GM23338 (cell line): Measurements from ENCODE around the gene BTBD9. TPM values are rescaled to one million over a fixed set of nuclear protein-coding genes. Genes with fewer than 3 reads are reported as not detected.

ENCODE experiments used
- ATAC-seq: fragments of 200-7000 bp; cut with Tn5 transposase; 3 replicates; pipeline ENCODE4 v1.9.1; 2020
- DNase-seq: peaks from one replicate; pipeline ENCODE4 v3.0.0-alpha.2; 2015; ENCODE audit warnings: low spot score
- H2AFZ ChIP-seq: fragments of 200-600 bp; sonication (generic); 2 replicates; pipeline ENCODE4 v1.8.0; 2016; ENCODE audit warnings: antibody characterized with exemption, mild to moderate bottlenecking, moderate library complexity
- H3F3A ChIP-seq: fragments of 200-600 bp; sonication (generic); replicated peaks from 2 replicates; pipeline ENCODE4 v1.8.0; 2017; ENCODE audit warnings: antibody characterized with exemption, mixed run types, low read depth
- H3K27ac ChIP-seq: fragments of 200-600 bp; sonication (generic); 2 replicates; pipeline ENCODE4 v1.6.1; 2016; ENCODE audit warnings: low read depth
- H3K27me3 ChIP-seq: fragments of 200-600 bp; sonication (generic); 2 replicates; pipeline ENCODE4 v1.8.0; 2016; ENCODE audit warnings: mild to moderate bottlenecking, mixed run types, moderate library complexity; ENCODE audit not compliant: insufficient read depth
- H3K36me3 ChIP-seq: fragments of 200-600 bp; sonication (generic); 2 replicates; pipeline ENCODE4 v1.8.0; 2016; ENCODE audit warnings: mild to moderate bottlenecking; ENCODE audit not compliant: insufficient read depth
- H3K4me1 ChIP-seq: fragments of 200-600 bp; sonication (generic); 2 replicates; pipeline ENCODE4 v1.8.0; 2016; ENCODE audit warnings: mild to moderate bottlenecking, moderate library complexity; ENCODE audit not compliant: insufficient read depth
- H3K4me2 ChIP-seq: fragments of 200-600 bp; sonication (generic); 2 replicates; pipeline ENCODE4 v1.7.1; 2017; ENCODE audit warnings: mixed run types
- H3K4me3 ChIP-seq: fragments of 200-600 bp; sonication (generic); 2 replicates; pipeline ENCODE4 v1.6.1; 2016; ENCODE audit warnings: mixed run types
- H3K79me2 ChIP-seq: fragments of 200-600 bp; sonication (generic); replicated peaks from 2 replicates; pipeline ENCODE4 v1.8.0; 2017; ENCODE audit warnings: mild to moderate bottlenecking; ENCODE audit not compliant: insufficient read depth
- H3K9me2 ChIP-seq: fragments of 200-600 bp; sonication (generic); 2 replicates; pipeline ENCODE4 v1.8.0; 2017; ENCODE audit not compliant: insufficient read depth
- H4K20me1 ChIP-seq: fragments of 200-600 bp; sonication (generic); replicated peaks from 2 replicates; pipeline ENCODE4 v1.8.0; 2017; ENCODE audit warnings: mild to moderate bottlenecking; ENCODE audit not compliant: insufficient read depth
- H3K27ac Mint-ChIP-seq: 2 replicates; pipeline ENCODE4 v1.8.0; 2020; ENCODE audit warnings: inconsistent platforms, mild to moderate bottlenecking, moderate library complexity, mixed read lengths
- H3K27me3 Mint-ChIP-seq: 3 replicates; pipeline ENCODE4 v1.8.0; 2022; ENCODE audit warnings: low read depth, mild to moderate bottlenecking, moderate library complexity, mixed read lengths, inconsistent platforms; ENCODE audit not compliant: insufficient read depth, poor library complexity
- H3K36me3 Mint-ChIP-seq: 3 replicates; pipeline ENCODE4 v1.8.0; 2021; ENCODE audit warnings: low read depth, mild to moderate bottlenecking, inconsistent platforms, moderate library complexity, mixed read lengths
- H3K4me1 Mint-ChIP-seq: 3 replicates; pipeline ENCODE4 v1.8.0; 2020; ENCODE audit warnings: mild to moderate bottlenecking, inconsistent platforms, mixed read lengths
- H3K4me3 Mint-ChIP-seq: 3 replicates; pipeline ENCODE4 v1.8.0; 2021; ENCODE audit warnings: moderate library complexity, mild to moderate bottlenecking, inconsistent platforms, mixed read lengths
- H3K9me3 Mint-ChIP-seq: 3 replicates; pipeline ENCODE4 v1.8.0; 2020; ENCODE audit warnings: moderate library complexity, mild to moderate bottlenecking, inconsistent platforms, mixed read lengths
- EZH2 ChIP-seq: fragments of 200-600 bp; sonication (generic); IDR thresholded peaks from one replicate; pipeline ENCODE4 v1.8.0; 2017; ENCODE audit warnings: antibody characterized with exemption, mild to moderate bottlenecking, low read depth; ENCODE audit not compliant: unreplicated experiment
- EZH2phosphoT487 ChIP-seq: fragments of 200-600 bp; sonication (generic); IDR thresholded peaks from one replicate; pipeline ENCODE4 v1.8.1; 2018; ENCODE audit warnings: antibody characterized with exemption; ENCODE audit not compliant: unreplicated experiment
- JUNB ChIP-seq: IDR thresholded peaks from one replicate; pipeline ENCODE4 v1.6.1; 2016; ENCODE audit warnings: antibody characterized with exemption; ENCODE audit not compliant: unreplicated experiment
- STAT1 ChIP-seq: IDR thresholded peaks from one replicate; pipeline ENCODE4 v1.6.1; 2016; ENCODE audit warnings: antibody characterized with exemption; ENCODE audit not compliant: unreplicated experiment
- ZNF114 ChIP-seq: fragments of 250-450 bp; sonication (Bioruptor Pico); IDR thresholded peaks from 2 replicates; pipeline ENCODE4 v1.5.0; 2020; ENCODE audit warnings: mild to moderate bottlenecking, moderate library complexity
- polyA plus RNA-seq: library from polyadenylated mRNA; unstranded; fragments of >200 nt; fragmentation: Nextera tagmentation; extraction: Ambion mirVana; gene quantifications from 2 replicates; pipeline ENCODE4 v1.2.1, GENCODE V29; 2016
- total RNA-seq: library from RNA; depleted of rRNA; stranded (reverse); fragments of >200 nt; shearing (Covaris generic); gene quantifications from 2 replicates; pipeline ENCODE4 v1.2.3, GENCODE V29; 2014
- TF ChIP-seq, protein P1 (sequence below): IDR thresholded peaks from one replicate; pipeline ENCODE4 v1.6.1; 2018; ENCODE audit warnings: antibody characterized with exemption; ENCODE audit not compliant: unreplicated experiment
- TF ChIP-seq, protein P2 (sequence below): IDR thresholded peaks from 2 replicates; pipeline ENCODE4 v1.6.1; 2016; ENCODE audit warnings: antibody characterized with exemption
- TF ChIP-seq, protein P3 (sequence below), 2 experiments: fragments of 200-600 bp in 1 of 2; sonication (generic) in 1 of 2; conservative IDR thresholded peaks; 2 replicates each; pipeline versions ENCODE4 v1.5.1 to v1.6.1; 2016 to 2017; ENCODE audit warnings: antibody characterized with exemption in 2 of 2, low read depth in 2 of 2, mild to moderate bottlenecking in 2 of 2, moderate library complexity in 1 of 2

BTBD9 gene
- total and polyA plus RNA-seq, 2 experiments from 2014 or later, result 4.2 to 5.3 TPM

DNA sequence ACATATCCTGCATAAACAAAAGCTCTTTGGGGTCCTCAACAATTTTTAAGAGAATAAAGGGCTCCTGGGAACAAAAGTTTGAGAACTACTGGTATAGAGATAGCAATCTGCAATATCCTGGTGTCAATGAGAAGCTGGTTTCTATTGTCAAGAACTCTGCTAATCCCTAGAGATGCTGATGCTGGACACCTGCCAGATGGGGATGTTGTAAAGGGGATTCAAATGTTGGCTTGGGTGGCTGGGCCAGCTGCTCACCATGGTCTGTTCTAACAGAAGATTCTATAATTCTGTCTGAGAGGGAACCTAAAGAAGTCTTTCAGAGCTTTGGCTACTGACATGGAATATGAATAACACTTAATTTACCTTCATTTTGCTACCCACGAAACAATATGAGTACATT, 137.8 kb downstream of the BTBD9 start (continued):
- TF ChIP-seq, protein P1, sequence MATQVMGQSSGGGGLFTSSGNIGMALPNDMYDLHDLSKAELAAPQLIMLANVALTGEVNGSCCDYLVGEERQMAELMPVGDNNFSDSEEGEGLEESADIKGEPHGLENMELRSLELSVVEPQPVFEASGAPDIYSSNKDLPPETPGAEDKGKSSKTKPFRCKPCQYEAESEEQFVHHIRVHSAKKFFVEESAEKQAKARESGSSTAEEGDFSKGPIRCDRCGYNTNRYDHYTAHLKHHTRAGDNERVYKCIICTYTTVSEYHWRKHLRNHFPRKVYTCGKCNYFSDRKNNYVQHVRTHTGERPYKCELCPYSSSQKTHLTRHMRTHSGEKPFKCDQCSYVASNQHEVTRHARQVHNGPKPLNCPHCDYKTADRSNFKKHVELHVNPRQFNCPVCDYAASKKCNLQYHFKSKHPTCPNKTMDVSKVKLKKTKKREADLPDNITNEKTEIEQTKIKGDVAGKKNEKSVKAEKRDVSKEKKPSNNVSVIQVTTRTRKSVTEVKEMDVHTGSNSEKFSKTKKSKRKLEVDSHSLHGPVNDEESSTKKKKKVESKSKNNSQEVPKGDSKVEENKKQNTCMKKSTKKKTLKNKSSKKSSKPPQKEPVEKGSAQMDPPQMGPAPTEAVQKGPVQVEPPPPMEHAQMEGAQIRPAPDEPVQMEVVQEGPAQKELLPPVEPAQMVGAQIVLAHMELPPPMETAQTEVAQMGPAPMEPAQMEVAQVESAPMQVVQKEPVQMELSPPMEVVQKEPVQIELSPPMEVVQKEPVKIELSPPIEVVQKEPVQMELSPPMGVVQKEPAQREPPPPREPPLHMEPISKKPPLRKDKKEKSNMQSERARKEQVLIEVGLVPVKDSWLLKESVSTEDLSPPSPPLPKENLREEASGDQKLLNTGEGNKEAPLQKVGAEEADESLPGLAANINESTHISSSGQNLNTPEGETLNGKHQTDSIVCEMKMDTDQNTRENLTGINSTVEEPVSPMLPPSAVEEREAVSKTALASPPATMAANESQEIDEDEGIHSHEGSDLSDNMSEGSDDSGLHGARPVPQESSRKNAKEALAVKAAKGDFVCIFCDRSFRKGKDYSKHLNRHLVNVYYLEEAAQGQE, result no peak
- TF ChIP-seq ZNF114 (CRISPR knock-in tag), result no peak
- no peak for TF ChIP-seq EZH2
- no peak for TF ChIP-seq EZH2phosphoT487
- TF ChIP-seq, protein P2, sequence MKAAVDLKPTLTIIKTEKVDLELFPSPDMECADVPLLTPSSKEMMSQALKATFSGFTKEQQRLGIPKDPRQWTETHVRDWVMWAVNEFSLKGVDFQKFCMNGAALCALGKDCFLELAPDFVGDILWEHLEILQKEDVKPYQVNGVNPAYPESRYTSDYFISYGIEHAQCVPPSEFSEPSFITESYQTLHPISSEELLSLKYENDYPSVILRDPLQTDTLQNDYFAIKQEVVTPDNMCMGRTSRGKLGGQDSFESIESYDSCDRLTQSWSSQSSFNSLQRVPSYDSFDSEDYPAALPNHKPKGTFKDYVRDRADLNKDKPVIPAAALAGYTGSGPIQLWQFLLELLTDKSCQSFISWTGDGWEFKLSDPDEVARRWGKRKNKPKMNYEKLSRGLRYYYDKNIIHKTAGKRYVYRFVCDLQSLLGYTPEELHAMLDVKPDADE, result no peak

DNA sequence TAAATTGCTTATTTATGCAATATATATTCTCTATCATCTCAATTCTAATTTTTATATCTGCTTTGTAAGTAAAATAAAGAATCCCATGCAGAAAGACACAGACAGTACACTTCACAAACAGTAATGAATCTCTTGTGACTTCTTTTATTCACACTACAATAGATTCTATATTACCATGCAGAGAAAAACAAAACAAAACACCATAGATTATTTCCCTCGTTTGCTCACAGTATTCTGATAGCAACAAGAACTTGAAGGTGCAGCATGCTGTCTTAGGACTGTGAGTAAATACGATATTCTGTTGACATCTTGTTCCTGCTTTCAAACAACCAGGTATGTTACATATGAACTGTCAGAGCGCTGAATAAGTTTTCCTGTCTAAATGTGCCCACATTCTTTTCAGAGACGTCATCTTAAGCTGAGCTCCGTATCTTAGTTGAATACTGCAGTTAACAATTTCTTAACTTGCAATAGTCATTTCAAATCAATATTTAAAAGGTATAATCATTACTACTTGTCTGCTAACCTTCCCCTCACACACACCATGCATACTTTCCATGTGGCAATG, 140.1 kb downstream of the BTBD9 start:
- no peaks in the 10 kb centered on the region for H3K4me1 Mint-ChIP-seq
- Histone ChIP-seq H2AFZ (no peak overlapping the region), H3K4me1 (peaks cover 7% of the 10 kb centered on the region; the same call in 1 of the 2 replicates), H3K27me3 (no peaks in the 10 kb centered on the region), H3K4me3 (no peak overlapping the region), H4K20me1 (no peaks in the 10 kb centered on the region), H3K36me3 (no peaks in the 10 kb centered on the region), H3F3A (no peaks in the 10 kb centered on the region), H3K4me2 (no peak overlapping the region), H3K79me2 (no peaks in the 10 kb centered on the region), H3K9me2 (no peaks in the 10 kb centered on the region), H3K27ac (no peak overlapping the region)
- no peaks in the 10 kb centered on the region for H3K27me3 Mint-ChIP-seq
- TF ChIP-seq STAT1, result no peak
- ATAC-seq (no peak), DNase-seq (no peak)
- H3K4me3 Mint-ChIP-seq, result no peak overlapping the region
- no peaks in the 10 kb centered on the region for H3K36me3 Mint-ChIP-seq
- no peaks in the 10 kb centered on the region for H3K9me3 Mint-ChIP-seq
- H3K27ac Mint-ChIP-seq, result no peak overlapping the region

DNA sequence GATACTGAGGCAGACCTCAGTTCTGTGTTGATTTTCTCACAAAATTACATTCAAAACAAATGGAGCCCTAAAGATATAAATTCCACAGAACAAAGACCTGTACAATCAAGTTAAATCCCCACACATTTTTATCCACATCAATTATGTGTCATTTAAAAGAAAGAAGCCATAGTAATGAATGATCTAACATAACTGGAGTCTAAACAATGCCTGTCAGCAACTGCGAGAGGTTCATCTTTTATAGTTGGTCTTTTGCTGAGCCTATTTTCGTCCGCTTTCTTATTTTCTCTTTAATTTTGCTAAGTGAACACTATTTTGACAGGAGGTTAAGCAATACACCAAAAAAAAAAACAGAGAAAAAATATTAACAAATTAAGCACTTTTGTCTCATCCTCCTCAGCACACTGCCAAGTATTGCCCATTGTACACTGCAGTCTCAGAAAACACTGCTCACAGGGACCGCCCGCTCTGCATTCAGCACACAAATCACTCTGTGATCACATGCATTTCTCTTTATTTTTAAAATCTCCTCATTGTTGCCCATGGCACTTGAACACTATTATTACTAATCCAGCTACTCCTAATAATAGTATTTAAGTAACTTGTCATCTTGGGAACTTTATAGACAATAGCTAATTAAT, 140.8 kb downstream of the BTBD9 start:
- Mint-ChIP-seq H3K27me3 (no peaks in the 10 kb centered on the region), H3K4me1 (no peaks in the 10 kb centered on the region), H3K36me3 (no peaks in the 10 kb centered on the region), H3K27ac (no peak overlapping the region), H3K4me3 (no peak overlapping the region), H3K9me3 (no peaks in the 10 kb centered on the region)
- DNase-seq, result no peak
- no peaks in the 10 kb centered on the region for H3F3A ChIP-seq
- TF ChIP-seq ZNF114 (CRISPR knock-in tag) (no peak), EZH2phosphoT487 (no peak), STAT1 (no peak), JUNB (no peak)
- TF ChIP-seq, protein P3, sequence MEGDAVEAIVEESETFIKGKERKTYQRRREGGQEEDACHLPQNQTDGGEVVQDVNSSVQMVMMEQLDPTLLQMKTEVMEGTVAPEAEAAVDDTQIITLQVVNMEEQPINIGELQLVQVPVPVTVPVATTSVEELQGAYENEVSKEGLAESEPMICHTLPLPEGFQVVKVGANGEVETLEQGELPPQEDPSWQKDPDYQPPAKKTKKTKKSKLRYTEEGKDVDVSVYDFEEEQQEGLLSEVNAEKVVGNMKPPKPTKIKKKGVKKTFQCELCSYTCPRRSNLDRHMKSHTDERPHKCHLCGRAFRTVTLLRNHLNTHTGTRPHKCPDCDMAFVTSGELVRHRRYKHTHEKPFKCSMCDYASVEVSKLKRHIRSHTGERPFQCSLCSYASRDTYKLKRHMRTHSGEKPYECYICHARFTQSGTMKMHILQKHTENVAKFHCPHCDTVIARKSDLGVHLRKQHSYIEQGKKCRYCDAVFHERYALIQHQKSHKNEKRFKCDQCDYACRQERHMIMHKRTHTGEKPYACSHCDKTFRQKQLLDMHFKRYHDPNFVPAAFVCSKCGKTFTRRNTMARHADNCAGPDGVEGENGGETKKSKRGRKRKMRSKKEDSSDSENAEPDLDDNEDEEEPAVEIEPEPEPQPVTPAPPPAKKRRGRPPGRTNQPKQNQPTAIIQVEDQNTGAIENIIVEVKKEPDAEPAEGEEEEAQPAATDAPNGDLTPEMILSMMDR (conservative IDR thresholded peaks at IDR 0.05; ENCODE audit: low read depth in 2 of 2), result no peak
- TF ChIP-seq, protein P2, result no peak
- TF ChIP-seq, protein P1, result no peak
- ATAC-seq, result no peak
- no peak overlapping the region for H3K27ac ChIP-seq
- H3K4me3 ChIP-seq, result no peak overlapping the region
- H3K36me3 ChIP-seq, result no peaks in the 10 kb centered on the region
- H3K4me2 ChIP-seq, result no peak overlapping the region
- no peaks in the 10 kb centered on the region for H3K79me2 ChIP-seq
- H2AFZ ChIP-seq, result no peak overlapping the region
- H3K27me3 ChIP-seq, result no peaks in the 10 kb centered on the region
- H4K20me1 ChIP-seq, result no peaks in the 10 kb centered on the region
- peaks cover 7% of the 10 kb centered on the region; the same call in 1 of the 2 replicates for H3K4me1 ChIP-seq
- H3K9me2 ChIP-seq, result no peaks in the 10 kb centered on the region
